GM23248 (cell line): ENCODE data around the gene CLEC16A. TPM values are rescaled to one million over a fixed set of nuclear protein-coding genes. Genes with fewer than 3 reads are reported as not detected.

ENCODE experiments used
- DNase-seq: peaks from one replicate; pipeline ENCODE4 v3.0.0-alpha.2; 2015
- H2AFZ ChIP-seq: fragments of 200-600 bp; sonication (generic); 2 replicates; pipeline ENCODE4 v1.6.1; 2016; ENCODE audit warnings: antibody characterized with exemption
- H3F3A ChIP-seq: fragments of 200-600 bp; sonication (generic); 2 replicates; pipeline ENCODE4 v1.6.1; 2016; ENCODE audit warnings: mild to moderate bottlenecking, antibody characterized with exemption, mixed run types; ENCODE audit not compliant: insufficient read depth
- H3K27ac ChIP-seq: fragments of 200-600 bp; sonication (generic); 2 replicates; pipeline ENCODE4 v1.5.1; 2016; ENCODE audit warnings: mild to moderate bottlenecking
- H3K27me3 ChIP-seq: fragments of 200-600 bp; sonication (generic); replicated peaks from 2 replicates; pipeline ENCODE4 v1.6.1; 2016; ENCODE audit warnings: mild to moderate bottlenecking; ENCODE audit not compliant: insufficient read depth
- H3K36me3 ChIP-seq: fragments of 200-600 bp; sonication (generic); 2 replicates; pipeline ENCODE4 v1.6.1; 2016; ENCODE audit warnings: low read depth, mild to moderate bottlenecking
- H3K4me1 ChIP-seq: fragments of 200-600 bp; sonication (generic); 2 replicates; pipeline ENCODE4 v1.6.1; 2016; ENCODE audit warnings: mild to moderate bottlenecking; ENCODE audit not compliant: insufficient read depth
- H3K4me2 ChIP-seq: fragments of 200-600 bp; sonication (generic); one replicate; pipeline ENCODE4 v1.6.1; 2016; ENCODE audit warnings: mild to moderate bottlenecking; ENCODE audit not compliant: unreplicated experiment
- H3K4me3 ChIP-seq: fragments of 200-600 bp; sonication (generic); 2 replicates; pipeline ENCODE4 v1.5.1; 2016; ENCODE audit warnings: mild to moderate bottlenecking
- H3K79me2 ChIP-seq: fragments of 200-600 bp; sonication (generic); 2 replicates; pipeline ENCODE4 v1.6.1; 2016; ENCODE audit warnings: mild to moderate bottlenecking; ENCODE audit not compliant: insufficient read depth
- H3K9ac ChIP-seq: fragments of 200-600 bp; sonication (generic); 2 replicates; pipeline ENCODE4 v1.6.1; 2016; ENCODE audit warnings: mild to moderate bottlenecking
- H3K9me2 ChIP-seq: fragments of 200-600 bp; sonication (generic); 2 replicates; pipeline ENCODE4 v1.6.1; 2016; ENCODE audit warnings: mixed run types, mild to moderate bottlenecking, moderate library complexity; ENCODE audit not compliant: insufficient read depth
- H3K9me3 ChIP-seq: fragments of 200-600 bp; sonication (generic); one replicate; pipeline ENCODE4 v1.6.1; 2017; ENCODE audit warnings: low read depth
- H4K20me1 ChIP-seq: fragments of 200-600 bp; sonication (generic); 2 replicates; pipeline ENCODE4 v1.6.0; 2016; ENCODE audit not compliant: insufficient read depth
- EZH2 ChIP-seq: fragments of 200-600 bp; sonication (generic); IDR thresholded peaks from 2 replicates; pipeline ENCODE4 v1.6.1; 2018; ENCODE audit warnings: antibody characterized with exemption, mild to moderate bottlenecking; ENCODE audit not compliant: insufficient read depth, poor library complexity, severe bottlenecking
- EZH2phosphoT487 ChIP-seq: fragments of 200-600 bp; sonication (generic); IDR thresholded peaks from 2 replicates; pipeline ENCODE4 v1.6.1; 2018; ENCODE audit warnings: antibody characterized with exemption, moderate library complexity, mild to moderate bottlenecking, low read depth; ENCODE audit not compliant: insufficient read depth
- WGBS, 2 experiments: methylation state at CpG; one replicate each; pipeline ENCODE4 v1.1.6; 2015 to 2017; ENCODE audit warnings: low lambda C conversion rate in 2 of 2, low coverage in 1 of 2; ENCODE audit errors: missing lambda C conversion rate in 2 of 2; 5-methylcytosine and 5-hydroxymethylcytosine counted together
- in situ Hi-C: fragments of 300-500 bp; cut with MboI; formaldehyde crosslinking; loops from 2 replicates; pipeline ENCODE4 v1.15.0; 2020
- polyA plus RNA-seq: library from polyadenylated mRNA; unstranded; fragments of >200 nt; fragmentation: Nextera tagmentation; extraction: Ambion mirVana; gene quantifications from 2 replicates; pipeline ENCODE4 v1.2.1, GENCODE V29; 2016
- total RNA-seq: library from RNA; depleted of rRNA; stranded (reverse); fragments of >200 nt; shearing (Covaris generic); gene quantifications from 2 replicates; pipeline ENCODE4 v1.2.3, GENCODE V29; 2014

Gene CLEC16A
- total and polyA plus RNA-seq, 2 experiments from 2014 or later: 13.2 to 21.4 TPM

- TF ChIP-seq EZH2: no peak
- no peak for TF ChIP-seq EZH2phosphoT487
- H3K9ac ChIP-seq: no peak overlapping the region
- H3K4me2 ChIP-seq: no peak overlapping the region
- H3F3A ChIP-seq: no peaks in the 10 kb centered on the region
- in situ Hi-C loops: no loop called here
- H2AFZ ChIP-seq: no peak overlapping the region
- H3K4me1 ChIP-seq: no peaks in the 10 kb centered on the region
- peaks cover 48% of the 10 kb centered on the region for H3K79me2 ChIP-seq
- no peaks in the 10 kb centered on the region for H3K9me2 ChIP-seq
- no peaks in the 10 kb centered on the region for H3K36me3 ChIP-seq
- 59 to 61% methylated on average over 14 to 15 of the region's 15 CpGs for WGBS, 2 experiments
- H4K20me1 ChIP-seq: no peaks in the 10 kb centered on the region; the same call in 1 of the 2 replicates
- no peaks in the 10 kb centered on the region for H3K27me3 ChIP-seq
- DNase-seq: peak; percentile 51
- no peak overlapping the region for H3K4me3 ChIP-seq
- no peaks in the 10 kb centered on the region for H3K9me3 ChIP-seq
- no peak overlapping the region for H3K27ac ChIP-seq
These were observed 14.3 kb upstream of the CLEC16A start for GRCh38 chr16:10929853-10930754.

DNA sequence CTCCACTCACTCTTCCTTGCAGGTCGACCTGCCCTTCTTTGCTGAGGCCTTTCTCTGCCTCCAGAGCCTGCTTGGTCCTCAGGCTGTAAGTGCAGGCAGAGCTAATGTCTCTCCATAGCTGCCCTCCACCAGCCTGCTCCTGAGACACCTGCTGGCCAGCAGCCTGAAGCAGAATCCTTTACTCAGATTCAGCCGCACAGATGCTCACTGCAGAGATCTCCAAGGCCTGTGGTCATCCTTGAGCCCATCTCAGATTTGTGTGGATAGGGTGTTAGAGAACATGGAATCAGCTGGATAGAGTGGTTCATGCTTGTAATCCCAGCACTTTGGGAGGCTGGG lies 13.6 kb upstream of the CLEC16A start:
- 0 out of 2 replicates have a peak, but pooled peaks cover 4% of the 10 kb centered on the region for H3K4me1 ChIP-seq
- no peaks in the 10 kb centered on the region for H3K9me2 ChIP-seq
- H3K27me3 ChIP-seq: no peaks in the 10 kb centered on the region
- H3K4me3 ChIP-seq: no peak overlapping the region
- H3F3A ChIP-seq: no peaks in the 10 kb centered on the region
- H3K79me2 ChIP-seq: peaks cover 55% of the 10 kb centered on the region
- H3K9ac ChIP-seq: no peak overlapping the region
- no peak for DNase-seq
- no peaks in the 10 kb centered on the region for H3K36me3 ChIP-seq
- no peak overlapping the region for H3K4me2 ChIP-seq
- in situ Hi-C loops: no loop called here
- H4K20me1 ChIP-seq: peaks cover 3% of the 10 kb centered on the region; the same call in 1 of the 2 replicates
- H3K27ac ChIP-seq: no peak overlapping the region
- no peak for TF ChIP-seq EZH2
- no peak for TF ChIP-seq EZH2phosphoT487
- H2AFZ ChIP-seq: no peak overlapping the region
- WGBS, 2 experiments: 75 to 85% methylated on average over 2 of the region's 2 CpGs
- H3K9me3 ChIP-seq: no peaks in the 10 kb centered on the region

DNA sequence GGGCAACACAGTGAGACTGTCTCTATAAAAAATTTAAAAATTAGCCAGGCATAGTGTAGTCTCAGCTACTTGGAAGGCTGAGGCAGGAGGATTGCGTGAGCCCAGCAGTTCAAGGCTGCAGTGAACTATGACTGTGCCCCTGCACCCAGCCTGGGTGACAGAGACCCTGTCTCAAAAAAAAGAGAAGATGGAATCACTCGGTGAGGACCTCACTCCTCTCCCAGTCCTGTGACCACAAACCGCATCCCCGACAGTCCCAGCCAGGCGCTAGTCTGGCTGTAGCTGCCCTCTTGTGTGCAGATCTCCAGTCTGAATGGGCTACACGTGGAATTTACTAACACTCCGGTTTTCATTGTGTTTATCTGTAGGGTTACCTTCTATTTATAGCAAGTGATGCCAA lies 13.2 kb upstream of the CLEC16A start:
- no peak overlapping the region for H3K27ac ChIP-seq
- no peak overlapping the region for H3K4me2 ChIP-seq
- H3K4me3 ChIP-seq: no peak overlapping the region
- no peaks in the 10 kb centered on the region for H3K27me3 ChIP-seq
- no peaks in the 10 kb centered on the region for H3F3A ChIP-seq
- no peaks in the 10 kb centered on the region for H3K9me3 ChIP-seq
- H3K4me1 ChIP-seq: 0 out of 2 replicates have a peak, but pooled peaks cover 7% of the 10 kb centered on the region
- H3K36me3 ChIP-seq: no peaks in the 10 kb centered on the region
- no peak for DNase-seq
- no peaks in the 10 kb centered on the region for H3K9me2 ChIP-seq
- in situ Hi-C loops: no loop called here
- no peak overlapping the region for H3K9ac ChIP-seq
- no peak overlapping the region for H2AFZ ChIP-seq
- peaks cover 59% of the 10 kb centered on the region for H3K79me2 ChIP-seq
- no peak for TF ChIP-seq EZH2phosphoT487
- TF ChIP-seq EZH2: no peak
- 86% methylated on average over 7 of the region's 7 CpGs for WGBS, 2 experiments
- peaks cover 6% of the 10 kb centered on the region; the same call in 1 of the 2 replicates for H4K20me1 ChIP-seq

DNA sequence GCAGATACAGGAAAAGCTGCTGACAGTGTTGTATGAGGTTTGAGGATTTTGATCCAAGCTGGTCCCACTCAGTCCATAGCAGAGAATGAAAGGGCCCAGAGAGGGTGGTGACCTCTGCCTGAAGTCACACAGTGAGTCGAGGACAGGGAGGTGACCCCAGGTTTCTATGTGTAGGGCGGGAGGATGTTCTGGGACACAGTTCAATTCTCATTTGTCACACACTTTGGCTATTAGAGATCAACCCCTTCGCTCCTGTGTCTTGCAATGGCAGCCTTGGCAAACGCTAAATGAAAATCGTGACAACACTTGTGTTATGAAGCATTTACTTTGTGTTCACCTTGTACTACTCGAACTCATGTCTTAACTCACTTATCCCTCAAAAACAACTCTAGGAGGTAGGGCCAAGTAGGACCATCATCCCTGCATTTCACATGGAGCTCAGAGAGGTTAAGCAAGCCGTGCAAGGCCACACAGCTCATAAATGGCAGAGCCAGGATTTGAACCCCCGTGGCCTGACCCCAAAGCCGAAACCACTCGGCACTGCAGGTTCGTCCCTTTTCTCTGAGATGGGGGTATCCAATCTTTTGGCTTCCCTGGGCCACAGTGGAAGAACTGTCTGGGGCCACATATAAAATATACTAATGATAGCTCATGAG lies 12.3 kb upstream of the CLEC16A start:
- Histone ChIP-seq H3K27me3 (no peaks in the 10 kb centered on the region), H2AFZ (no peak overlapping the region), H3K4me3 (no peak overlapping the region), H3K27ac (no peak overlapping the region), H3K9me3 (no peaks in the 10 kb centered on the region), H3K79me2 (peaks cover 68% of the 10 kb centered on the region), H3K36me3 (no peaks in the 10 kb centered on the region), H3K9me2 (no peaks in the 10 kb centered on the region), H3K4me1 (0 out of 2 replicates have a peak, but pooled peaks cover 10% of the 10 kb centered on the region), H4K20me1 (peaks cover 6% of the 10 kb centered on the region; the same call in 1 of the 2 replicates), H3K9ac (no peak overlapping the region), H3K4me2 (no peak overlapping the region), H3F3A (no peaks in the 10 kb centered on the region)
- in situ Hi-C loops: no loop called here
- DNase-seq: no peak
- TF ChIP-seq EZH2phosphoT487 (no peak), EZH2 (no peak)
- 93 to 96% methylated on average over 11 of the region's 11 CpGs for WGBS, 2 experiments
